NCI-H146 treated with DMSO at 0.1 percent for 48 hours (cell line): ENCODE data around the gene PSEN1.

Experiments used
- DNase-seq: peaks from one replicate; lab custom pipeline; 2025; ENCODE audit not compliant: unreplicated experiment; lab: John Stamatoyannopoulos, UW

Gene PSEN1

DNA sequence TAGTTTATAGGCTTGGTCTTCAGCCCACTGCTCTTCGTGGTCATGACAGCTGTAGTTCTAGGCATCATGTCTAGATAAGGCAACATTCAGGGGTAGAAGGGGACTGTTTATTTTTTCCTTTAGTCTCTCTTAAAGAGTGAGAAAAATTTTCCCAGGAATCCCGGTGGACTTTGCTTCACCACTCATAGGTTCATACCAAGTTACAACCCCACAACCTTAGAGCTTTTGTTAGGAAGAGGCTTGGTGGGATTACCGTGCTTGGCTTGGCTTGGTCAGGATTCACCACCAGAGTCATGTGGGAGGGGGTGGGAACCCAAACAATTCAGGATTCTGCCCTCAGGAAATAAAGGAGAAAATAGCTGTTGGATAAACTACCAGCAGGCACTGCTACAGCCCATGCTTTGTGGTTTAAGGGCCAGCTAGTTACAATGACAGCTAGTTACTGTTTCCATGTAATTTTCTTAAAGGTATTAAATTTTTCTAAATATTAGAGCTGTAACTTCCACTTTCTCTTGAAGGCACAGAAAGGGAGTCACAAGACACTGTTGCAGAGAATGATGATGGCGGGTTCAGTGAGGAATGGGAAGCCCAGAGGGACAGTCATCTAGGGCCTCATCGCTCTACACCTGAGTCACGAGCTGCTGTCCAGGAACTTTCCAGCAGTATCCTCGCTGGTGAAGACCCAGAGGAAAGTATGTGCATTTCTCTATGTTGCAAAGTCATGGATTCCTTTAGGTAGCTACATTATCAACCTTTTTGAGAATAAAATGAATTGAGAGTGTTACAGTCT lies 75.1 kb downstream of the PSEN1 start:
- no peak for DNase-seq

GRCh38 chr14:73216030-73216429 lies 79.7 kb downstream of the PSEN1 start:
- DNase-seq = no peak

GRCh38 chr14:73217411-73217810 lies 81.1 kb downstream of the PSEN1 start:
- no peak for DNase-seq

- no peak for DNase-seq
Measured at GRCh38 chr14:73220061-73220460, 83.8 kb downstream of the PSEN1 start.

DNA sequence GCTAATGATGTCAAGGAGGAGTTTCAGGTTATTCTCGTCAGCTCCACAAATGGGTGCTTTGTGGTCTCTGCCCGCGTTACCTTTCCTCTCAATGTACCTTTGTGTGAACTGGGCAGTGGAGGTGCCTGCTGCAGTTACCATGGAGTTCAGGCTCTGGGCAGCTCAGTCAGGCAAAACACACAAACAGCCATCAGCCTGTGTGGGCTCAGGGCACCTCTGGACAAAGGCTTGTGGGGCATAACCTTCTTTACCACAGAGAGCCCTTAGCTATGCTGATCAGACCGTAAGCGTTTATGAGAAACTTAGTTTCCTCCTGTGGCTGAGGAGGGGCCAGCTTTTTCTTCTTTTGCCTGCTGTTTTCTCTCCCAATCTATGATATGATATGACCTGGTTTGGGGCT lies 84.3 kb downstream of the PSEN1 start:
- DNase-seq = no peak

GRCh38 chr14:73221945-73222344 lies 85.6 kb downstream of the PSEN1 start:
- no peak for DNase-seq

DNA sequence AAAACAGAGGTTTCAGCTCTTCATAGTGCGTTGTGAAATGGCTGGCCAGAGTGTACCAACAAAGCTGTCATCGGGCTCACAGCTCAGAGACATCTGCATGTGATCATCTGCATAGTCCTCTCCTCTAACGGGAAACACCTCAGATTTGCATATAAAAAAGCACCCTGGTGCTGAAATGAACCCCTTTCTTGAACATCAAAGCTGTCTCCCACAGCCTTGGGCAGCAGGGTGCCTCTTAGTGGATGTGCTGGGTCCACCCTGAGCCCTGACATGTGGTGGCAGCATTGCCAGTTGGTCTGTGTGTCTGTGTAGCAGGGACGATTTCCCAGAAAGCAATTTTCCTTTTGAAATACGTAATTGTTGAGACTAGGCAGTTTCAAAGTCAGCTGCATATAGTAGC lies 86.7 kb downstream of the PSEN1 start:
- DNase-seq = no peak

- DNase-seq = no peak
Measured at GRCh38 chr14:73225496-73225895, 89.2 kb downstream of the PSEN1 start.

DNA sequence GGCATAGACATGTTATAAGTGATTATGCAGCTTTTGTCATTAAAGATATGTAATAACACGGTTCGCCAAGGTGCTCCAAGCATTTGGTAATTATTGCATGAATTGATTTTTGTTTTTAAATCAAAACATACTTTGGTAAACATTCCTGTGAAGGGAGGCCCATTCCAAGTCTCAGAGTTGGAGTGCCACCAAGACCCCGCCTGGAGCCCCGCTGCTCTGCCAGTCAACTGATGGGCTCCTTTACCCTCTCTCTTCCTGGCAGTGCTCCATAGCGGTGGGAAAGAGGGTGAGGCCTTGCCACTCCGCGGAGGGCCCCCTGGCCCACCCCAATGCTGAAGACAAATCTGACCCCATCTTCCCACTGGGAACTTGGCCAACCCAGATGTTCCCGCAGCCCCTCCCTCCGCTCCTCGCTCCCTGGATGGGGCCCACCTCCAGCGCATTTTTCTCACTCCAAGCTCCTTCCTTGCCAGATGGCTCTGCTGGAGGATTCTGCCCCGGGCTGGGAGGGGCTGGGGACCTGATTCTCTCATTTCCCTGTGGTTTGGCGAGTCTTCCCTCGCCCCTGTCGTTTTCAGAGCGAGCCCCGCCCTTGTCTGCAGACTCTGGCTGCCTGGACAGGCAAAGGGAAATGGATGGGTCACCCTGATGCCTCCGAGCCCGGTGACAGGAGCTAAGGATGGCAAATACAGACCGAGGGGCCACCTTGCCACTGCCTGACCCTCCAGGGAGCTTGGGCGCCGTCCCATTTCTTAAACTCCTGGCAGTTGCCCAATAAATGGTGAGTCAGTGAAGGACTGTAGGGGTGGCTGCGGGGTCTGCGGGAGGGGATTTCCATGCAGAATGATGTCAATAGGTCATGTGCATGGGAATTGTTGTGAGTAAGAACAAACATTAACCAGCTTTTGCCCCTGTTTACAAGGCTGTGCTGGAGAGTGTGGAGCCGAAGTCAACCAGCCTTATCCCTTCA lies 91.8 kb downstream of the PSEN1 start:
- no peak for DNase-seq

DNA sequence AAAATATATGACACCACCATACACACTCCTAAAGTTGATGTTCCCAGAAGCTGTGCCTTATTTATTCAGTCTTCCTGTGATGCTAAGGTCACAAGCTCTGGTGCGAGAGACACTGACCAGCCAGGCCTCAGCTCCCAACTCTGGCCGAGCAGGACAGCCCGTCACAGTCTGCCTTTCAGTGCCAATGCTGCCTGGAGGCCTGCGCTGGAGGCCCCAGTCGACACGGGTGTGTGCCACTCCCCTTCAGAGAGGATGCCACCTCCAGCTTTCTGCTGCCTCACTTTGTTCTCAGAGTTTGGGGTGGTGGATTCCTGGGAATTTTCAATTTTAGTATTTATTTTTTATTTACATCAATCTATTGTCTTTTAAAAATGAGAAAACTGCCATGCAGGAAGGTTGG lies 93.7 kb downstream of the PSEN1 start:
- DNase-seq = no peak

GRCh38 chr14:73231981-73232851 lies 95.9 kb downstream of the PSEN1 start:
- DNase-seq = no peak

DNA sequence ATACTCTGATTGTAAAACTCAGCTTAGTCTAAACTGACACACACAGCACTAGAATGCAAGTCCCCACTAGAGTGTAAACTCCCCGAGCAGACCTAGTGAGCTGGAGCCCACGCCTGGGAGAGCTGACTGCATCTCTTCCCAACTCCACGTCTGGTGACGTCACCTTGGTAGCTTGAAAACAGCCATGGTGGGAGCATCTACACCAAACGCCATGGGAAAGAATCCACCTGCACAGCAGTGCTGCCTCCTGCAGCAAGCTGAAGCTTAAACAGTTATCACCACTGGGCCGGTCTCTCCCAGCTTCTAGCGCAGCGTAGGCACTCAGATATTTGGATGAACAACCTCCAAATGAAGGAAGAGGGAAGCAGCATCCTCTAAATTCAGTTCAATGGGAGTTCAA lies 96.7 kb downstream of the PSEN1 start:
- DNase-seq = no peak

- no peak for DNase-seq
Measured at GRCh38 chr14:73233564-73233963, 97.3 kb downstream of the PSEN1 start.

DNA sequence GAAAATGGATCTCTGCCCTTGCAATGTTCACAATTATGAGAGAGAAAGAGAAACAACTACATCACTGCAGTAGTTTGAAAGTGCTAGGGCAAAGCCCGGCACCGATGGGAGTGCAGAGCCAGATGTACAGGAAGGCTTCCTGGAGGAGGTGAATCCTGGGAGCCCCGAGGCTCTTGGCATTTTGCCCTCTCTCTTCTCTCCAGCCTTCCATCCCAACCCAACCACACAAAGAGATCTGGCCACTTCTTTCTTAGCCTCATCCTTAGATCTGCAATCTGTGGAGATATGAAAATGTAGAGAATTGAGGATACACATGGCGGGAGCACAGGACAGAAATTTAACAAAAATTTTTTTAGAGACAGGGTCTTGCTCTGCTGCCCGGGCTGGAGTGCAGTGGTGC lies 97.7 kb downstream of the PSEN1 start:
- DNase-seq = no peak

DNA sequence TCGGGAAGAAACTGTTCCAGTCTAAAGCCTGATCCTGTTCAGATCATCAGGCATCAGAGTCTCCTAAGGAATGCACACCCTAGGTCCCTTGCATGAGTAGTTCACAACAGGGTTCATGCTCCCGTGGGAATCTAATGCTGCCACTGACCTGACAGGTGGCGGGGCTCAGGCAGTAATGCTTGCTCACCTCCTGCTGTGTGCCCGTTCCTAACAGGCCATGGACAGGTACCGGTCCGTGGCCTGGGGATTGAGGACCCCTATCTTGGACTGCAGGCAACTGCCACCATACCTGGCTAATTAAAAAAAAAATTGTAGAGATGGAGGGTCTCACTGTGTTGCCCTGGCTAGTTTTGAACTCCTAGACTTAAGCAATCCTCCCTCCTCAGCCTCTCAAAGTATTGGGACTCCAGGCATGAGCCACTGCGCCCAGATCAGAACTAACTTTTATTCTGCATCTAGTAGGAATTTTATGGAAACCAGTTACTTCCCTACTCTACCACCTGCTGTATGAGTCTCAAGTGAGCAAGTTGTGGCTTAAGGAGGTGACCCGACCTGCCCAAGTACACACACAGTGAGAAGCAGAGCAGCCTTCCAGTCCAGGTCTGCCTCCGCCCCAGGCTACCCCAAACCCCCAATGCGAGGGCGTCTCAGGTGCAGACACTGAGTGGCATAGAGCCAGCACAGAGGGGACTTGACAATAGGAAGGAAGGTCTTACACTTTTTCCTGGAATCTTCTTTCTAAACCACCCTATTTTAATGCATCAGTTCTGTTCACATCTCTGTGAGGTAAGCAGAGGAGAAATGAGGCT lies 98.5 kb downstream of the PSEN1 start:
- DNase-seq = no peak

DNA sequence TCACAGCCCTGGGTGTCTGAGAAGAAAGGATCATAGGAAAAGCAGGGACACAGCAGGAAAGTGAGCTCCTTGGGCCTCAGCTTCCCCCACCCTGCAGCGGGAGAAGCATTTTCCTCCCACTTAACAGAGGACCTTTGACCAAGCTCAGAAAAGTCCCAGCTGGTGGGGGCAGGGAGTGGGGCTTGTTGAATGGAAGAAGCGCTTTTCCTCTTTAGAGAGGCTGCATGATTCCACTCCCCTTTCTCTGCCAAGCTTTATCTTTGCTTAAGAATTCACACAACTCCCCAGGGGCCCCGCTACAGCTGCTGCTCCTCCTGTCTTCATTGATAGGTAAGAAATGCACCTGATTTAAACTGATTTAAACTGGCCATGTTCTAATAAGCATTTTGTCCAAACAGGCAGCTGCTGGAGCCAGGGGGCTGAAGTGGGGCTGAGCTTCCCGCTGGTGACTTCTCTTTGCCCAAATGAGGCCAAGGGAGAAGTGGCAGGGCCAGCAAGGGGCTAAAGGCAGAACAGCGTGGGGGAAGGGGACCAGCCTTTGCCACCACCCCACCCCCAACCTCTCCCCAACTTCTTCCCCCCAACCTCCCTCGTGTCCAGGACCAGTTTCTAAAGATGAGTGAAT lies 99.3 kb downstream of the PSEN1 start:
- no peak for DNase-seq

GRCh38 chr14:73236157-73236556 lies 99.8 kb downstream of the PSEN1 start:
- DNase-seq = no peak

- no peak for DNase-seq
Measured at GRCh38 chr14:73236752-73237218, 100.5 kb downstream of the PSEN1 start.

- no peak for DNase-seq
Measured at GRCh38 chr14:73237219-73237785, 101.0 kb downstream of the PSEN1 start, which contains the start of gene PAPLN. Gene PAPLN, plus strand, starts transcription at chr14:73237506. Its CDS starts 2,273 bp downstream, at chr14:73239779.
